SK-N-SH treated with all-trans-retinoic acid at 6 μM for 48 hours (cell line): ENCODE data around the gene TAF15.

Source experiments
- ATAC-seq: fragments of 200-7000 bp; cut with Tn5 transposase; 3 replicates; pipeline ENCODE4 v1.9.1; 2020; ENCODE audit warnings: mild to moderate bottlenecking, moderate library complexity
- ARNTL ChIP-seq: fragments of 450-650 bp; formaldehyde crosslinking; IDR thresholded peaks from 2 replicates; pipeline ENCODE4 v1.5.0; 2020; ENCODE audit warnings: low read depth, mild to moderate bottlenecking, moderate library complexity, borderline replicate concordance
- BACH2 ChIP-seq: fragments of 250-450 bp; sonication (Bioruptor Pico); IDR thresholded peaks from 2 replicates; pipeline ENCODE4 v1.9.0; 2021; ENCODE audit warnings: mild to moderate bottlenecking, borderline replicate concordance
- CREB5 ChIP-seq: fragments of 250-450 bp; sonication (Bioruptor Pico); IDR thresholded peaks from 2 replicates; pipeline ENCODE4 v1.5.1; 2020; ENCODE audit warnings: low read depth, mild to moderate bottlenecking, moderate library complexity
- CSDC2 ChIP-seq: fragments of 250-450 bp; sonication (Bioruptor Pico); IDR thresholded peaks from 2 replicates; pipeline ENCODE4 v1.5.0; 2020; ENCODE audit warnings: mild to moderate bottlenecking, moderate library complexity
- CSRNP3 ChIP-seq: fragments of 250-450 bp; sonication (Bioruptor Pico); IDR thresholded peaks from 2 replicates; pipeline ENCODE4 v1.5.1; 2021; ENCODE audit warnings: mild to moderate bottlenecking, moderate library complexity
- ESRRG ChIP-seq: fragments of 250-450 bp; sonication (Bioruptor Pico); IDR thresholded peaks from 2 replicates; pipeline ENCODE4 v1.6.1; 2021; ENCODE audit warnings: mild to moderate bottlenecking
- GLIS3 ChIP-seq: fragments of 250-450 bp; sonication (Bioruptor Pico); IDR thresholded peaks from 2 replicates; pipeline ENCODE4 v1.5.0; 2020; ENCODE audit warnings: mild to moderate bottlenecking, moderate library complexity
- ISL1 ChIP-seq: fragments of 250-450 bp; sonication (Bioruptor Pico); IDR thresholded peaks from 2 replicates; pipeline ENCODE4 v2.1.2; 2022; ENCODE audit warnings: mild to moderate bottlenecking, moderate library complexity
- OSR1 ChIP-seq: fragments of 250-450 bp; sonication (Bioruptor Pico); IDR thresholded peaks from 2 replicates; pipeline ENCODE4 v1.8.0; 2022; ENCODE audit warnings: moderate library complexity, mild to moderate bottlenecking, inconsistent platforms
- PATZ1 ChIP-seq: fragments of 250-450 bp; sonication (Bioruptor Pico); IDR thresholded peaks from 2 replicates; pipeline ENCODE4 v1.8.0; 2020; ENCODE audit warnings: mild to moderate bottlenecking, moderate library complexity, borderline replicate concordance
- PPARA ChIP-seq: fragments of 250-450 bp; sonication (Bioruptor Pico); IDR thresholded peaks from 2 replicates; pipeline ENCODE4 v1.5.0; 2020; ENCODE audit warnings: mild to moderate bottlenecking, borderline replicate concordance
- SNAI2 ChIP-seq: fragments of 250-450 bp; sonication (Bioruptor Pico); IDR thresholded peaks from 2 replicates; pipeline ENCODE4 v1.5.0; 2020; ENCODE audit warnings: mild to moderate bottlenecking, moderate library complexity
- TCF4 ChIP-seq: fragments of 250-450 bp; sonication (Bioruptor Pico); IDR thresholded peaks from 2 replicates; pipeline ENCODE4 v1.8.0; 2021; ENCODE audit warnings: mild to moderate bottlenecking, moderate library complexity, borderline replicate concordance
- TOX ChIP-seq: fragments of 250-450 bp; sonication (Bioruptor Pico); IDR thresholded peaks from 2 replicates; pipeline ENCODE4 v1.8.0; 2021; ENCODE audit warnings: mild to moderate bottlenecking, moderate library complexity, borderline replicate concordance
- ZC3H10 ChIP-seq: fragments of 250-450 bp; sonication (Bioruptor Pico); IDR thresholded peaks from 2 replicates; pipeline ENCODE4 v1.5.1; 2021; ENCODE audit warnings: mild to moderate bottlenecking, moderate library complexity
- ZFP3 ChIP-seq: fragments of 250-450 bp; sonication (Bioruptor Pico); IDR thresholded peaks from 2 replicates; pipeline ENCODE4 v1.5.0; 2020; ENCODE audit warnings: mild to moderate bottlenecking, moderate library complexity
- ZFP30 ChIP-seq: fragments of 450-650 bp; formaldehyde crosslinking; IDR thresholded peaks from 2 replicates; pipeline ENCODE4 v1.5.0; 2022; ENCODE audit warnings: mild to moderate bottlenecking, moderate library complexity
- ZNF565 ChIP-seq: fragments of 450-650 bp; formaldehyde crosslinking; conservative IDR thresholded peaks from 2 replicates; pipeline ENCODE4 v1.5.0; 2020; ENCODE audit warnings: low read depth, mild to moderate bottlenecking, moderate library complexity
- ZNF70 ChIP-seq: fragments of 450-650 bp; formaldehyde crosslinking; IDR thresholded peaks from 2 replicates; pipeline ENCODE4 v1.5.0; 2020; ENCODE audit warnings: mild to moderate bottlenecking, moderate library complexity
- ZNF8 ChIP-seq: fragments of 450-650 bp; formaldehyde crosslinking; IDR thresholded peaks from 2 replicates; pipeline ENCODE4 v1.5.0; 2020; ENCODE audit warnings: mild to moderate bottlenecking, moderate library complexity
- TF ChIP-seq, protein P1 (sequence below): fragments of 250-450 bp; sonication (Bioruptor Pico); IDR thresholded peaks from 2 replicates; pipeline ENCODE4 v1.5.0; 2020; ENCODE audit warnings: mild to moderate bottlenecking, moderate library complexity

Gene TAF15

GRCh38 chr17:35778641-35779196, 30.6 kb upstream of the TAF15 start (continued):
- no peak for TF ChIP-seq ZNF70
- TF ChIP-seq, all 23 proteins: peak for 0

DNA sequence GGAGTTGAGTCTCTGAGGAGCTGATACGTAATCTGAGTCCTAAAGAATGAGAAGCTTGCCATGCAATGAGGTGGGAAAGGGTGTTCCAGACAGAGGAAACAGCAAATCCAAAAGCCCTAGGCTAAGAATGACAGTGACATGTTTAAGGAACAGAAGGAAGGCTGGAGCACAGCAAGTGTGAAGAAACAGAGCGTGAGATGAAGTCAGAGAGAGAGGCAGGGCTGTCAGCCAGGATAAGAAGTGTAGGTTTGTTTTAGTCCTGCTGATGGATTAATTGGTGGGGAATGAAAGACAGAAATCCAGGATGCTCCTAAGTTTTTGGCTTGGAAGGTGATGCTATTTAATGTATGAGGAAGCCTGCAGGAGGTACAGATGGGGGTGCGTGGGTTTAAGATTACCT, 28.3 kb upstream of the TAF15 start:
- ATAC-seq = no peak
- no peak for TF ChIP-seq OSR1
- TF ChIP-seq ZC3H10 (CRISPR knock-in tag) = no peak
- TF ChIP-seq BACH2 = no peak
- TF ChIP-seq TOX (CRISPR knock-in tag) = no peak
- no peak for TF ChIP-seq ZNF565 (CRISPR knock-in tag)
- TF ChIP-seq GLIS3 (CRISPR knock-in tag) = no peak
- TF ChIP-seq ZFP3 = no peak
- TF ChIP-seq PATZ1 (CRISPR knock-in tag) = no peak

DNA sequence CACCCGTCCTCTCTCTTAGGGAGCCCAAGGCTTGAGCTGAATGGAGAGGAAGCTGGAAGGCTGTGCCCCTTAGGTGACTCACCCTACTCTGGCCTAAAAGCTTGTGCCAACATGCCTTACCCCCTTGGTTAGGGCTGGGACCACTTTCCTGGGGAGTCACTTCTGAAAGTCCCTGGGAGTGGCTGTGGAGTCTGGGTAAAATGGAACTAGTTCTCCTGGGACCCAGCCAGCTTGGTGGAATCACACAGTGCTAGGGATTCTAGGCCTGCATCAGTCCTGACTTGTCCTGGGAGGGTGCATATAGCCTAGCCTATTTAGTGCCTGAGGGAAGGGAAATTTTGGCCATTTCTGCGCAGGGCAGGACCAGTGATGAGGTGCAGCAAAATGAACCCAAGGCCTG, 24.4 kb upstream of the TAF15 start:
- TF ChIP-seq, protein P1, sequence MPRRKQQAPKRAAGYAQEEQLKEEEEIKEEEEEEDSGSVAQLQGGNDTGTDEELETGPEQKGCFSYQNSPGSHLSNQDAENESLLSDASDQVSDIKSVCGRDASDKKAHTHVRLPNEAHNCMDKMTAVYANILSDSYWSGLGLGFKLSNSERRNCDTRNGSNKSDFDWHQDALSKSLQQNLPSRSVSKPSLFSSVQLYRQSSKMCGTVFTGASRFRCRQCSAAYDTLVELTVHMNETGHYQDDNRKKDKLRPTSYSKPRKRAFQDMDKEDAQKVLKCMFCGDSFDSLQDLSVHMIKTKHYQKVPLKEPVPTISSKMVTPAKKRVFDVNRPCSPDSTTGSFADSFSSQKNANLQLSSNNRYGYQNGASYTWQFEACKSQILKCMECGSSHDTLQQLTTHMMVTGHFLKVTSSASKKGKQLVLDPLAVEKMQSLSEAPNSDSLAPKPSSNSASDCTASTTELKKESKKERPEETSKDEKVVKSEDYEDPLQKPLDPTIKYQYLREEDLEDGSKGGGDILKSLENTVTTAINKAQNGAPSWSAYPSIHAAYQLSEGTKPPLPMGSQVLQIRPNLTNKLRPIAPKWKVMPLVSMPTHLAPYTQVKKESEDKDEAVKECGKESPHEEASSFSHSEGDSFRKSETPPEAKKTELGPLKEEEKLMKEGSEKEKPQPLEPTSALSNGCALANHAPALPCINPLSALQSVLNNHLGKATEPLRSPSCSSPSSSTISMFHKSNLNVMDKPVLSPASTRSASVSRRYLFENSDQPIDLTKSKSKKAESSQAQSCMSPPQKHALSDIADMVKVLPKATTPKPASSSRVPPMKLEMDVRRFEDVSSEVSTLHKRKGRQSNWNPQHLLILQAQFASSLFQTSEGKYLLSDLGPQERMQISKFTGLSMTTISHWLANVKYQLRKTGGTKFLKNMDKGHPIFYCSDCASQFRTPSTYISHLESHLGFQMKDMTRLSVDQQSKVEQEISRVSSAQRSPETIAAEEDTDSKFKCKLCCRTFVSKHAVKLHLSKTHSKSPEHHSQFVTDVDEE = no peak
- no peak for TF ChIP-seq ZC3H10 (CRISPR knock-in tag)
- TF ChIP-seq OSR1 = no peak
- no peak for TF ChIP-seq GLIS3 (CRISPR knock-in tag)
- TF ChIP-seq PATZ1 (CRISPR knock-in tag) = no peak
- no peak for TF ChIP-seq TOX (CRISPR knock-in tag)
- no peak for TF ChIP-seq ESRRG (CRISPR knock-in tag)
- no peak for TF ChIP-seq CREB5 (CRISPR knock-in tag)
- TF ChIP-seq SNAI2 (CRISPR knock-in tag) = no peak
- TF ChIP-seq ZNF70 = no peak
- no peak for TF ChIP-seq PPARA
- no peak for TF ChIP-seq ZFP30 (CRISPR knock-in tag)
- no peak for TF ChIP-seq TCF4 (CRISPR knock-in tag)
- TF ChIP-seq ZNF565 (CRISPR knock-in tag) = no peak
- TF ChIP-seq CSRNP3 = no peak
- no peak for TF ChIP-seq CSDC2 (CRISPR knock-in tag)
- no peak for TF ChIP-seq ISL1 (CRISPR knock-in tag)
- TF ChIP-seq ARNTL (CRISPR knock-in tag) = no peak
- TF ChIP-seq ZNF8 (CRISPR knock-in tag) = no peak
- no peak for ATAC-seq
